HG03108 (cell line): ENCODE data around the gene CADPS.

ENCODE experiments used
- ATAC-seq: cut with Tn5 transposase; IDR thresholded peaks from one replicate; pipeline ENCODE4 v1.9.1; 2021; ENCODE audit warnings: moderate library complexity; ENCODE audit not compliant: unreplicated experiment

CADPS gene

DNA sequence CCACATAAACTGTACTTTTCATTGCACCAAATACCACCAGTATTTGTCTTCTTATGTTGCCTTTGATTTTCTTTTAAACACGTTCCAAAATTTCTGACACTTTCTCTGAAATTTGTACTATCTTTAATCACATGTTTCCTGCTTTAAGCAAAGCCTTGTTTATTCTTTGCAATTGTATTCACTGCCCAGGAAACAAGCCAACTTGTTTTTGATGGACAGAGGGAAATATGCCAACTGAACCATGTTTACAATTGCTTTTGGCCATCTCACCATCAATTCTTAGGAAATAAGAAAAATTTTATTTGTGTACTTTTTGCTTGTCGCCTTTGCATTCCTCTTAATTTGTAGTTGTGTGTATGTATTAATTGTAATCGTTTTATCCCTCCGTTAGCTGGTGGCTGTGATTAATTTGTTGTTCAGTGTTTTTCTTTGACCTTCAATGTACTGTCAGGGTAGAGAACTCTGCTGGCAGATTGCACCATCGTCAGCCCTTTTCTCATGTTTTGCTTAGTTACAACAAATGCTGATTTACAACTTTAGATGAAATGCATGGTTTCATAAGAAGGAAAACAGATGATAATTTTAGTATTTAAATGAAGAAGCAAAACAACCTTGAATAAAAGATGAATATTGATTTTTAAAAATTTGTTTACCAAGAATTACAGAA, 482.5 kb downstream of the CADPS start:
- ATAC-seq: no peak

DNA sequence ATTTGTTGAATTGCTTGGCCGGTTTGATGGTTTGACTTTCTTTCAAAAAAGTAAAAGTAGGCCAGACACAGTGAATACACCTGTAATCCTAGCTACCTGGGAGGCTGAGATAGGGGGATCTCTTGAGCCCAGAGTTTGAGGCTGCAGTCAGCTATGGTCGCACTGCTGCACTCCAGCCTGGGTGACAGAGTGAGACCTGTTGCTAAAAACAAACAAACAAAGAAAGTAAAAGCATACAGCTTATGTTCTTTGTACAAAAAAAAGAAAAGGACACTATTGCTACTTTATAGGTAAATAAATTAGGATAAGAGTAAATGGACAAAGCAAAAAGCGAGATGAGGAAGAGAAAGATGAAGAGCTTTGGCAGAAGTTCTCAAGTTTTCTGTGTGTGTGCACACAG, 488.0 kb downstream of the CADPS start:
- no peak for ATAC-seq

- ATAC-seq: no peak
These were observed 495.9 kb downstream of the CADPS start for GRCh38 chr3:62379321-62379798.

DNA sequence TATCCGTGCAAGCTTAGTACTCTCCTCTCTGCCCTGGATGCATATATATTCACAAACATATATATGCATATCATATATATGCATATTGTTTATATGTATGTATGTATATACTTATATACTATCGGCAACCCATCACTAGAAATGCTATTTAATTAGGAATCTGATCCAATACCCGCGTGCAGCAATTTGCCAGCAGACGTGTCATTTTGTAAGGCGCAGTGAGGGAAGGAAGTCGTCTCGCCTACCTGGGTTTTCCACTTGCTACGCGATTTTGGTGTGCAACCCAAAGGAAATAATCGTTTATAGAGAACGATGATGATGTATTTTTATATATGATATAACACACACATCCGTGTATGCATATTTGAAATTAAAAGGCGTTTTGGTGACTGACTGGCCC, 496.3 kb downstream of the CADPS start:
- ATAC-seq: no peak

- ATAC-seq: no peak
These were observed 496.9 kb downstream of the CADPS start for GRCh38 chr3:62378311-62378789.

GRCh38 chr3:62376906-62377877, 498.0 kb downstream of the CADPS start:
- ATAC-seq: no peak

DNA sequence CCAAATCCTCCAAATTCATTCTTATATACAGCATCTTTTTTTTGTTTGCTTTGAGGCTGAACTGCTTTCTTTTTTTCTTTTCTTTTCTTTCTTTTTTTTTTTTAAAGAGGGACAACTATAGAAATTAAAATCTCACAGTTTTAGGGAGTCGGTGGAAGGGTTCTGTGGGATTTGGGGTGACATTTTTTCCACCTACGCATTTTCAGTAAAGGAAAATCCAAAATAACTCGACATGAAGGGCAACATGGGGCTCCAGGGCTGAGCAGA, 498.8 kb downstream of the CADPS start:
- ATAC-seq: no peak

DNA sequence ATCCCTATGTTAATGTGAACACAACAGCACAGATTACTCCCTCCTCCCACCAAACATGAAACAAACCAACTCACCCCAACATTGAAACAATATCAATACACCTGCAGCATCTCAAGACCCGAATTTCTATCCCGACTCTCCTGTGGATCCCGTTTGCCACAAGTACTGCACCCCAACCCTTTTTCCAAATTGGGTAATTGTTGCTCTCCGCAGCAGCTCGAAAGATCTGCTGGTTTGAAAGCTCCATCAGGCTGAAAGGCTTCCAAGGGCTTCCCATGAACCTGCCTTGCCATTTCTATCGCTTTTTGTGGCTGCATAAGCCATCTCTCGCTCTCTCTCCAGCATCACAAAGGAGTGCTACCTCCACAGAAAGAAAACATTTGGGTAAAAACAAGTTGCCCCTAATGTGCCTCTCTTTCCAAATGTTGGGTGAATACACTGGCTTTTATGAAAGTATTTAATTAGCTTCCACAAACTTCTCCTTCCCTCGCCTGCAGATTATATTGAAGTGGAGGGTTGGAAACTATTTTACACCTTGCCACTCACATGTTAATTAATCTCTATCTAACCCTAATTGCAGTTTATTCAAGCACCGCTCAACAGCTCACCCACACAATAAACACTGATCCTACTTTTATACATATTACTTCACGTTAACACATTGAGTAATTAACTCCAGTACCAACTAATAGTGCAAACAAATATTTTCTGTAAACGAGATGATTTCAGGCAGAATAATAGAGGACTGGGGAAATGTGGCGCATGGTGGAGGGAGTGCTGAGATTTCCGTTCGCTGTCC, 499.4 kb downstream of the CADPS start:
- ATAC-seq: no peak

GRCh38 chr3:62374341-62375218, 500.6 kb downstream of the CADPS start:
- ATAC-seq: no peak

GRCh38 chr3:62373714-62374333, 501.4 kb downstream of the CADPS start:
- ATAC-seq: no peak

- ATAC-seq: no peak
These were observed 502.0 kb downstream of the CADPS start, which contains the start of gene FEZF2 for GRCh38 chr3:62373215-62373614. TSS of gene FEZF2 (minus strand) at chr3:62373550. CDS start at chr3:62372868, 682 bp downstream.

DNA sequence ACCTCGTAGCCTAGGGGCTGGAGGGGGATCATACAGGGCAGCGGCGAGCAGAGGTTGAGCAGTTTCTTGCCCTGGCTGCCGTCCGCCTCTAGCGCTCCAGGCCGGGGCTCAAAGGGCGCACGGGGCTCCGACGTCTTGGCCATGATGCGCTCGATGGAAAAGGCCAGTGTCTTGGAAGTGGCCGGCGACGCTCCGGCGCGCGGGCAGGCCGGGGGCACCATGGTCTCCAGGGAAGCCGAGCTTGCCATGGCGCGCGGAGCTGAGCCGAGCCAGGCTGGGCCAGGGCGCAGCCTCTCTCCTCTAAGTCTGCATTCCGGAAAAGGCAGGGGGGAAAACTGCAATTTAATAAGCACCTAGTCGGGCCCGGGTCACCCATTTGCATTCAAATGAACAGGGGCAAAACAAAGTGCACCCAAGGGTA, 502.6 kb downstream of the CADPS start:
- no peak for ATAC-seq

DNA sequence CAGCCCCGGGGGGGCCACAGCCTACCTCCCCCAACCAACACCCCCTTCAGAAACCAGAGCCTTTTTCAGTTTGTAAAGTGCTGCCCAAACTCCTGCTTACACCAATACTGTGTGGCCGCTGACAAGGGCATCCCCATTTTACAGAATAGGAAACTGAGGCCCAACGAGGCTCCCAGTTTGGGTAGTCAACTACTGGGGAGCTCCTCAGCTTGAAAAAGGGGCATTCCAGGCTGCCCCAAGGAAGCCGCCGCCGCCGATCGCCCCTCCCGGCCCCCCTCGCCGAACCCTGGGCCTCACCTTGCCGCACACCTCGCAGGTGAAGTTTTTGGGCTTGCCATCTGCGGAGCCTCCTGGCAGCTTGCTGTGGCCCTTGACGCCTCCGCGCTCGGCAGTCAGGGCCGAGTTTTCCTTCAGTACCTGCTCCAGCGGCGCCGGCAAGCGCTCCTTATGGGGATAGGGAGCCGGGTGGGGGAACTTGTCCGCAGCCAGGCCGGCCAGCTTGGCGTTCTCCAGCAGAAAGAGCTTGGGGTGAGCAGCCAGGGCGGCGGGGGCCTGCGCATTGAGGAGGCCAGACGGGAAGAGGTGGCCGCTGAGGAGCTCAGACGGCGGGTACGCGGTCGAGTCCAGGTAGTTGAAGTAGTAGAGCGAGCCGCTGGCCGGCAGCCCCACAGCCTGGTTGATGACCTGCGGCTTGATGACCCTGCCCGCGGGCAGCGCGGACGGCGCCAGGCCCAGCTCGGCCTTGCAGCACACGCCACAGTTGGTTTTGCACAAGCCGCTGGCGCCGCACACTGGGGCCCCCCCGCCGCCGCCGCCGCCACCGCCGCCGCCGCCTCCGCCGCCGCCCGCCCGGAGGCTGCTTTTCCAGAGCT, 503.3 kb downstream of the CADPS start:
- ATAC-seq: no peak

GRCh38 chr3:62370858-62371719, 504.1 kb downstream of the CADPS start:
- no peak for ATAC-seq

GRCh38 chr3:62370112-62370857, 504.9 kb downstream of the CADPS start:
- no peak for ATAC-seq

- ATAC-seq: no peak
These were observed 505.8 kb downstream of the CADPS start for GRCh38 chr3:62369476-62369743.

GRCh38 chr3:62368705-62369475, 506.3 kb downstream of the CADPS start:
- no peak for ATAC-seq
